ENCODE measurements around the gene LEMD3.
A peak's percentile ranks its signal among the peaks of the same experiment; 100 is the strongest.

Gene LEMD3

DNA sequence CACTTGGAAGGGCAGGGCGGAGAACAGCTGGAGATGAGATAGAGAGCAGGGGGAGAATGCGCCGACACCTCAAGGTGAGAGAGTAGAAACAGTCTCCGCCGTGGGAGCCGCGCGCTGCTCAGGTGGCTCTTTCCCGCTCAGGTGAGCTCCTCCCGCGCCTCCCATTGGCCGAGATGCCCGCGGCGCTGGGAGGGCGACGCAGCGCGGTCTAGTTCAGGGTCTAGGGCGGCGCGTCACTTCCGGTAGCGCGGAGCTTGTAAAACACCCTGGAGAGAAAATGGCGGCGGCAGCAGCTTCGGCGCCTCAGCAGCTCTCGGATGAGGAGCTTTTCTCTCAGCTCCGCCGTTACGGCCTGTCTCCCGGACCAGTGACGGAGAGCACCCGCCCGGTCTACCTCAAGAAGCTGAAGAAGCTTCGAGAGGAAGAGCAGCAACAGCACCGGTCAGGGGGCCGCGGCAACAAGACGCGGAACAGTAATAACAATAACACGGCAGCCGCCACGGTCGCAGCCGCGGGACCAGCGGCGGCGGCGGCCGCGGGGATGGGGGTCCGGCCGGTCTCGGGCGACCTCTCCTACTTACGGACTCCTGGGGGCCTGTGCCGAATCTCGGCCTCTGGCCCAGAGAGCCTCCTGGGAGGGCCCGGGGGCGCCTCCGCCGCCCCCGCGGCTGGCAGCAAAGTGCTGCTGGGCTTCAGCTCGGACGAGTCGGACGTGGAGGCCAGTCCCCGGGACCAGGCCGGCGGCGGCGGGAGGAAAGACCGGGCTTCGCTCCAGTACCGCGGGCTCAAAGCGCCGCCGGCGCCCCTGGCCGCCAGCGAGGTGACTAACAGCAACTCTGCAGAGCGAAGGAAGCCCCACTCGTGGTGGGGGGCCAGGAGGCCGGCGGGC lies at the start of gene LEMD3:
Gene LEMD3, plus strand, starts transcription at position 264 of the 889 bp plus-strand sequence. Its CDS starts 14 bp downstream, at position 278.
- DNase-seq = peak; percentile 85

DNA sequence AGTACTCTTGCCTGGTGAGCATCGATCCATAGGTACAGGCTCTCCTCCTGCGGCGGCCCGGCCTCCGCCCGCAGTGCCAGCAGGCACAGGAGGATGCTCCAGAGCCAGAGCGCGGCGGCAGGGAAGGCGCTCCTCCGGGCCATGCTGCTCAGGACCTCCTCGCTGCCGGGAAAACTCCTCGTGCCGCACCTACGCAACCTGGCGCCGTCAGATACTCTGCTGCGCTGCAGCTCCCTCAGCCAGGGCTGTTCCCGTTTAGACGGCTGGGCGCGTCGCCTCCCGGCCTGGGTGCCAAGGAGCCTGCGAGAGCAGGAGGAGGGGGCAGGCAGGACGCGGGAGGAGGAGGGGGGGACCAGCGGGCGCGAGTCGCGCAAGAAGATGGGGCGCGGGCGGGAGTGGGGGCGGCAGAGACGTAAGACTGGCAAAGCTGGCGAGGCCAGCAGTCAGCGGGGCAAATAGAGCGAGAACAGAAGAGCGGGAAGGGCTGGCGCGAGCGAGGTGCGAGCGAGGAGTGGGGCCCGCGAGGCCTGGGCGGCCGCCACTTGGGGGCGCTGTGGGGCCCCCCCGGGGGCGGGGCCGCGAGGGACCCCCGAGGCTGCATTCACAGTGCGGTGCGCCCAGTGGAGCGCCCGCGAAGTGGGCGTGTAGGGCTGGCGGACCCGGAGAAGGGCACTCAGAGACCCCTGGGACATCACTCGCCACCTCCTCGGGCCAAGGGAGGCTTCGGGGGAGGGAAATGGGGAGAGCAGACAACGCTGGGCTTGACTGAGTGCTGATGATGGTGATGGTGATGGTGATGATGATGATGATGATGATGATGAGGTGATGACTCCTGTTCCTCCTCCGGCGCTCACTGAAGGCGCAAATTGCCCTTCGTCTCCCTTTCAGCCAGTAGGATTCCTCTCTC lies 48.1 kb upstream of the LEMD3 start, which contains the start of gene WIF1:
Gene WIF1, minus strand, starts transcription at position 257 of the 907 bp plus-strand sequence. Its CDS starts 114 bp downstream, at position 143.
- no peak for DNase-seq

DNA sequence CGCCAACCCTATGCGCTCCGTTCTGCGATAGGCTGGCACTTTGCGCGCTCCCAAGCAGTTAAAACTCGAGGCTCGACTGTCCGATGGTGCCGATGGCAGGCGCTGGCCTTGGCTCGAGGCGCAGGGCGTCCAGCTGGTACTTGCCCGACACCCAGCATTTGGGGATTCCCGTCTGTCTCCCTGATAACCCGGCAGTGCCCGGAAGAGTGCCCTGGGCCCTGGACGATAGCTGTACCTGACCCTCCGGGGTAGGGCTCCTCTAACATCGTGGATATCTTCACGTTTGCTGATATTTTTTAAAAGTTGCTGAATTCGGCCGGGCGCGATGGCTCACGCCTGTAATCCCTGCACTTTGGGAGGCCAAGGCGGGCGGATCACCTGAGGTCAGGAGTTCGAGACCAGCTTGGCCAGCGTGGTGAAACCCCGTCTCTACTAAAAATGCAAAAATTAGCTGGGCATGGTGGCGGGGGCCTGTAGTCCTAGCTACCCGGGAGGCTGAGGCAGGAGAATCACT lies 47.4 kb upstream of the LEMD3 start:
- DNase-seq = no peak

DNA sequence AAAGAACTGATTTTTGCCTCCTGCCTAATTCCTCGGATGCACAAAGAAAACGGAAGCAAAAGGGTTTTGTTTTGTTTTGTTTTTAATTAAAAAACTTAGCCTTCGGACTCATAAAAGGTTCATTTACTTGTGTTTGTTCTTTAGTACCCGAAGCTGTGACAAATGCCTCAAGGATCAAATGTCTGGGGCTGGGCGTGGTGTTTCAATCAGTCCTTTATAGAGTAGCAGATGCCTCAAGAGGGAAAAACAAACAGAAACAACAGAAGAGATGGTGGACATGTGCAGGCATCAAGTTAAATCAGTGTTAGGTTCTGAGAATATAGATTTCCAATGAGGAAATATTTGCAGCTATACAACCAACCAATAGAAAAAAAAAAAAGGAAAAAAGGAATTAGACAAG lies 46.7 kb upstream of the LEMD3 start:
- no peak for DNase-seq

DNA sequence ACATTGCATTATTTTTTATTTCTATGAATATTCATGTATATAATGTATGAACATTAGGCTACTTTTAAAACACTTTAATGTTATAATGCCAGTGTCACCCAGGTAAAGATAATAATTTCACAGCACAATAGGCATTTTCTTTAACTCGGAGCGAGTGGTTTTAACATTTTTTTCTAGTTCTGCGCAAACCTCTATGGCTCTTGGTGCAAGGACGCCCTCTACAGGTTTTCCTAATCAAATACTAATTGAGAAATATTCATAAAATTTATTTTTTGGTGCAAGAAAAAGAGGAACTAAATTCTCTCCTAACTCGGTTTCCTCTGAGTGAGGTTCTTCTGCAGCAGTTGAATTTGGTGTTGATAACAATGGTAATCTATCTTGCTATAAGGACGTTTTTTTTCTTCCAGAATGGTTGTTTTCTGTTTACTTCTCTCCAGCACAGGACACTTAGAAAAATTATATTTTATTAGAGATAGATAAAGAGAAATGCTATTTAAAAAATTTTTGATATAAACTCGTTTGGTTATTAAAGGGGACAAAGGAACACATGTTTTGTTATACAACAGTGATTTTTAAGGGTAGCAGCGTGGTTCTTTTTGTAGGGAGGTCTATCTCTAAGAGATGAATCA lies 45.8 kb upstream of the LEMD3 start:
- peak; percentile 42 for DNase-seq

DNA sequence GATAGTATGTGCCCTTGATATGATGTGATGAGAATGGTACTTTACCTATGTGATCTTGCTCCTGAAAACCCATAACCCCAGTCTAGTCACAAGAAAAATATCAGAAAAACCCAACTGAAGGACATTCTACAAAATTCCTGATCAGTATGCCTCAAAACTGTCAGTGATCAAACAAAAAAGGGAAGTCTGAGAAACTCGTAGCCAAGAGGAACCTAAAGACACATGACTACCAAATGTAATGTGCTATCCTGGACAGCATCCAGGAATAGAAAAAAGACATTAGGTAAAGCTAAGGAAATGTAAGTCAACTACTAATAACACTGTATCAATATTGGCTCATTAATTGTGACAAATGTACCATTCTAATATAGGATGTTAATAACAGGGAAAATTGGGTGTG lies 44.1 kb upstream of the LEMD3 start:
- no peak for DNase-seq

DNA sequence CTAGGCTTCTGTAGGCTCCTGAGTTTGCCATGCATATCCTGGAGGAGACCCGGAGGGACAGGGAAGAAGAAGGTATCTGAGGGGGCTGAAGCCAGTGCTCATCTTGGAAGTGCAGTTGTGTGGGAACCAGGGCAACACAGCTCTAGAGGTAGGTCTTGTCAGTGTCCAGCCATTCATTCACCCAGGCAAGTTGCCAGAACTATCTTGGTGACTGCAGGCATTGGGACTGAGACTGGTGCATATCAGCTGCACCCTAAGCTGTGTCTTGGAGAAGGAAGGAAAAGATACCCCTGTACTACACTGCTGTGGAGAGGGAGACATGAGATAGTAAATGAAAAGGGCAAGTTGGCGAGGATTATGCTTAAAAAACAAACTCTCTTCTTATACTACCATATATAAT lies 43.4 kb upstream of the LEMD3 start:
- DNase-seq = no peak

DNA sequence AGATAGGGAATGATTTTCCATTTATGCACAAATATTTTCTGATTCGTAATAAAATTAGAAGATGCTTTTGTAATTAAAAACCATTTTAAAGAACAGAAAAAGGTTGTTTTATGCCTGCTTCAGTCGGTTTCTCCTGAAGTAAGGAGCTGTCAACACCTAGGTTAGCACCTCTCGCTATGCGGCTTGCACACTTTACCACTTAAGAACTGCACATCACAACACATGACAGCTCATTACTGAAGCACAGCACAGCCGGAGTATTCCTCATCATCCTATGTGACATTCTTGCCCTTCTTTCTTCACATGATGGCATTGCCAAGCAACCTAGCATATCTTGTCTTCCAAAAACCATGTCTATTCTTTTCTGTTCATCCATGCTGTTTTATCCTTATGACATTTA lies 42.9 kb upstream of the LEMD3 start:
- no peak for DNase-seq

DNA sequence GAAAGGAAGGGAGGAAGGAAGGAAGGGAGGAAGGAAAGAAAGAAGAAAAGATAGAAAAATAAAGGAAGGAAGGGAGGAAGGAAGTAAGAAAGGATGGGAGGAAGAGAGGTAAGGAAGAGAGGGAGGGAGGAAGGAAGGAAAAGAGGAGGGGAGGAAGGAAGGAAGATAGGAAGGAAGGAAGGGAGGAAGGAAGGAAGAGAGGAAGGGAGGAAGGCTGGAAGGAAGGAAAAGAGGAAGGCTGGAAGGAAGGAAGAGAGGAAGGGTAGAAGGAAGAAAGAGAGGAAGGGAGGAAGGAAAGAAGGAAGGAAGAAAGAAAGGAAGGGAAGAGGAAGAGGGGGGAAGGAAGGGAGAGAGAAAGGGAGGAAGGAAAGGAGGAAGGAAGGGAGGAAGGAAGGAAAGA lies 35.5 kb upstream of the LEMD3 start:
- DNase-seq = no peak

DNA sequence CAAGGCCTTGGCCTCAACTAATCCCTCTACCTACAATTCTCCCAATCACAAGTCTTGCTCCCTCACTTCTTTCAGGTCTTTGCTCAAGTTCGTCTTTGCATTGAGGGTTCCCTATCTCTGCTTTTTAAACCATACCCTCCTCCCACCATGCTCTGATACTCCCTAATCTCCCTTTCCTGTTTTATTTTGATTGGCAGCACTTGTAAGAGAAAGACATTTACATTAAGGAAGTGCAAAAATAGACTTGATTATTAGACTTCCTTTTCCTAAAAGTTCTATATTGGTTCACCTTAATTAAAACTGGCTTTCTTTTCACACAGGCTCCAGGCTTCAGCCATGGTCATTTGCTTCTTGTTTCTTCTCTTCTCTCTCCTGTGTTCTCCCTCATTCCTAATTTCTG lies 30.0 kb upstream of the LEMD3 start:
- DNase-seq = no peak

DNA sequence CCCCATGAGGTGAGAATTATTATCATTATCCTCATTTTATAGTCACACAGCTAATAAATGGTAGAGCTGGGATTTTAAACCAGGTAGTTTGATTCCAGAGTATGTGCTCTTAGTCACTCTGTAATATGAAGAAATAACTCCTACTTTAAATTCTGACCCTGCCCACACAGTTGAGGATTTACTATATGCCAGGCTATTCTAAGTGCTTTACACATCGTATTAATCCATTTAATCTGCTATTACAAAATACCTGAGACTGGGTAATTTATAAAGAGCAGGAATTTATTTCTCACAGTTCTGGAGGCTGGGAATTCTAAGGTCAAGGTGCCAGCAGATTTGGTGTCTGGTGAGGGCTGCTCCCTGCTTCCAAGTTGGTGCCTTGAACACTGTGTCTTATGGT lies 28.6 kb upstream of the LEMD3 start:
- no peak for DNase-seq

DNA sequence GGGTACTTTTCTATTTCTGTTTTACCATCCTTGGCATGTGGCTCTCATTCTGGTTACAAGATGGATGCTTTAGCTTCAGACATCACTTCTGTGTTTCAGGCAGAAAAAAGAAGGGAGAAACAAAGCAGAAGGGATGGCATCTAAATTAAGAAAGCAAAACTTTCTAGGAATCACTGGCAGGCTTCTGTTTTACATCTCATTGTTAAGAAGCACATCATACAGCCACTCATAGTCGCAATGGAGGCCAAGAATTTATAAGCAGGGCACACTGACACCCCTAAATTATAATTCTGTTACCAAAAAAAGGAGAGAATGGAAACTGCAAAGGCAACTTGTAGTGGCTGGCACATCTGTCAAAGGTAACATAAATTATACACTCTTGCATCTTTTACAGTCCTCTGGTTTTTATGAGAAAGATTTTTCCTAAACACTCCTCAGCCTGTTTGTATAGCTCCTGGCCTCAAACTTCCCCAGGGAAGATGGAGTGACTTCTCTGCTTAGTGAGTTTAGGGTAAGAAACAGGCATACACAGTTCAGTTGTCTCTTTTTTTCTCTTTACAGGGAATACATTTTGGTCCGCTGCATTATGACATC lies 22.0 kb upstream of the LEMD3 start:
- no peak for DNase-seq

DNA sequence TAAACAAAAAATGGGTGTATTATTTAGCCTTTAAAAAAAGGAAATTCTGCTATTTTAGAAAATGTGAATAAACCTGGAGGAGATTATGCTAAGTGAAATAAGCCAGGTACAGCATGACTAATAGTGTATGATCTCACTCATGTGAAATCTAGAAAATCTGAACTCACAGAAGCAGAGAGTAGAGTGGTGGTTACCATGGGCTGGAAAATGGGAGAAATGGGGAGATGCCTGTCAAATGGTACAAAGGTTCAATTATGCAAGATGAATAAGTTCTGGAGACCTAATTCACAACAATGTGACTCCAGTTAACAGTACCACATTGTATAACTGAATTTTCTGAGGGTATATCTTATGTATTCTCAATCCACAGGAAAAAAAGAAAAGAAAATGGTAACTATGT lies 17.4 kb upstream of the LEMD3 start:
- DNase-seq = peak; percentile 76

DNA sequence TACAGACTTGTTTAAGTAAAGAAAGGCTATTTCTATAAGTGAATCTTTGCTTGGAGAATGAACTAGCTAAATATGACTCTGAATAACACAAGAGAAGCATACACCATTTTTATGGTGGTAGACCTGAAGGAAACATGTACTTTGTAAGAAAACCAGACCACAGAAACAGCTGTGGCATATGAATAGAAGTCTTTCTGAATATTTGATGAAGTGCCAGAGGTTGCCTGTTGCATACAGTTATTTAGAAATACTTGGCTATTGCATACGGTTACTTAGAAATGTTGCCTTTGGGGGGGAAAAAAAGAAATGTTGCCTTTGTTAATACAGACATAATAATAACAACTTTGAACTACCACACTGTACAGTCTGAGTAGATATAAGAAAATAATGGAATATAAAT lies 16.8 kb upstream of the LEMD3 start:
- DNase-seq = no peak

DNA sequence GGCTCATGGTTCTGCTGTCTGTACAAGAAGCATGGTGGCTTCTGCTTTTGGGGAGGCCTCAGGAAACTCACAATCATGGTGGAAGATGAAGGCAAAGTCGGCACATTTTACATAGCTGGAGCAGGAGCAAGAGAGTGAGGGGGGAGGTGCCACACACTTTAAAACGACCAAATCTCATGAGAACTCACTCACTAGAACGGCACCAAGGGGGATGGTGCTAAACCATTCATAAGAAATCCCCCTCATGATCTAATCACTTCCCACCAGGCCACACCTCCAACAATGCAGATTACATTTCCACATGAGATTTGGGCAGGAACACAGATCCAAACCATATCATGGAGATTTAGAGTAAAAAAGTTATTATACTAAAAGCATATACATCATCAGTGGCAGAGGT lies 13.6 kb upstream of the LEMD3 start:
- DNase-seq = no peak

DNA sequence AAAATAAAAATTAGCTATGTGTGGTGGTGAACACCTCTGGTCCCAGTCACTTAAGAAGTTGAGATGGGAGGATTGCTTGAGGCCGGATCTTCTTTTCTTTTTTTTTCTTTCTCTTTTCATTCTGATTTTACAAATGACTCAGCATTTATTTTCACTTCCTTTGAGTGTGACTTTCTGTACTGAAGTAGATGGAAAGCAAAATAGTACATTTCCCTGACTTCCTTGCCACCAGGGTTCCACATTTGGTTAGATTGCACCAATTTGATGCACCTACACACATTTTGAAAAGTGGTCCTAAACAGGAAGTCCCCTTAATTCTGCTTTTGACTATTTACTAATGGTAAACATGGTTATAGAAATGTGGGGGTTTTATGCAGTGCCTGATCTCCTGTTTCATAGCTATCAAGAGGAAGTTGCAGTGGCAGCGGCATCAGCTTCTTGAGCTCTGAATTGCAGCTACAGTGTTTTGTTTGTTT lies 13.0 kb upstream of the LEMD3 start:
- no peak for DNase-seq

DNA sequence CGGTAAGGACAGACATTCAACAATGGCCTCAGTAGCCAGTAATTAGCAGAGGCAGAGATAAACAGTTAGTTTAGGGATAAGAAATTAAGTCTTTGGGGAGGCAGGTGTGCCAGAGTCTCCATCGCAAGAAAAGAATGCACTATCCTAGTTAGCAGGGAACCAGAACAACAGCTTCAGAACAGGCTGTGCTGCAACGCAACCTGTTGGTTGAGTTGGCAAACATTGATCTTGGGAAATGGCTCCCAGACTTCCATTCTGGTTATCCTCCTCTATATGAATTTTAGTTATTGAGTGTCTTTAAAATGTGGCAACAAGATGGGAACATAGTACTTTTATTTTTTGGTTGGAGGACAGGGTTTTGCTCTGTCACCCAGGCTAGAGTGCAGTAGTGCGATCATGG lies 12.3 kb upstream of the LEMD3 start:
- DNase-seq = no peak

DNA sequence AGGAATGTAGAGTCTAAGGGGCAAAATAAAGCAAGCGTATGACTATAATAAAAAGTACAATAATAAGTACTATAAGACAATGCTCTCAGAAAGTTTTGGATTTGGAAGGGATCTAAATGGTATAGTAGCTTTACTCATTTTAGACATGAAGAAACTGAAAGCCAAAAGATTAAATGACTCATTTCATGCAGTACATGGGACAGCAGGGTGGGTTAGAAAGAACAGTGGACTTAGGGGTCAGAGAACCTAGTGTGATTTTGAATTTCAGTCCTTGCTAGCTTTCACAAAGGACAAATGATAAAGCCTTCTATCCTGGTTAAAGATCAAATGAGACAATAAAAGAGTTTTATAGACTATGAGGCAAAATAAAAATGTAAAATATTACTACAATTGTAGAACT lies 6.8 kb upstream of the LEMD3 start:
- no peak for DNase-seq

DNA sequence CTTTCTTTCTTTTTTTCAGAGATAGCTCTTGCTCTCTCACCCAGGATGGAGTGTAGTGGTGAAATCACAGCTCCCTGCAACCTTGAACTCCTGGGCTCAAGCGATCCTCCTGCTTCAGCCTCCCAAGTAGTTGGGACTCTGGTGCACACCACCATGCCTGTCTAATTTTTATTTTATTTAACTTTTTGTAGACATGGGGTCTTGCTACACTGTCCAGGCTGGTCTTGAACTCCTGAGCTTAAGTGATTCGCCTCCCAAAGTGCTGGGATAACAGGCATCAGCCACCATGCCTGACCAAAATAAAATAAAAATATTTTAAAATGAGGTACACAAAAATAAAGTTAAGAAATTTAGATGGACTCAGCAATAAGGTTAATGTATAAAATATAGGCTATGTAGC lies 5.1 kb upstream of the LEMD3 start:
- no peak for DNase-seq

DNA sequence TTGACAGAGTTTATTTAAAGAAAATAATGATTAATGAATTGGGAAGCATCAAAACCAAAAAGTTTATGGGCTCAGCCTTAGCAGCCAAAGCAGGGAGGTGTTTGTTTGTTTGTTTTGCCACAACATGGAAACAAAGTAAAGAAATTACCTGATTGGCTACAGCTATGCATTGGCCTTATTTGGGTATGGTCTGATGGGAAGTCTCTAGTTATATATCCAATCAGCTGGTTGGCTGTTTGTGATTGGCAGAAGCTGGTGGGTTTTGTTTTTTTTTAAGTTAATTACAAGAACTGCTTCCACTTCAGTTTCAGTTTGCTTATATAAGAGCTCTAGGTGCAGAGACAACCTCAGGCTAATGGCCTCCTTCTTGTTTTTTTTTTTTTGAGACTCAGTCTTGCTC lies 4.6 kb upstream of the LEMD3 start:
- DNase-seq = no peak

DNA sequence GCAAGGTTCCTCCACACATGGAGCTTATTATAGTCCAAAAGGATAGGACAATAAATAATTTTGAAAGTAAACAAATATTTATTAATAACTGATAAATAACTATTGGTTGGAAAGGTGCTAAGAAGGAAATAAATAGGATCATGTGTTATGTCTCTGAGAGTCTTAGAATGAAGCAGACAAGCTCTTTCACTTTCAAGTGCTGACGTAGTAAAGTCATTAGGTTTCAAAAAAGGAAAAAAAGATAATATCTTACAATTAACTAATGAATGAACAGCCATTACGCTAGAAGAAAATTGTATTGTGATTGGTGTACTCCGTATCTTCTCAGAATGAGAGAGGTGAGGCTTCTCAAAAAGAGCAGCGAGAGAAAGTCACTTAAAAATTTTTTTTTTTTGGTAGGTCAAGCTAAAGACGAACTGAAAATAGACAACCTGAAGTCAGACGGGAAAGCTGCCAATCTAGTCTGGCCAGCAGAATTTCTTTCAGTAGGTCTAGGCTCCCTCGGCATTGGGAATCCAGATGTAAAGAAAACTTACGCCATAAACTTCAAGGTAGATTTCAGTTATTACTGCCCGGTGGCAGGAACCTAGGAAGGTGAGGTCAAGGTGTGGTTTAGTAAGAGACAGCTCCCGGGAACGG lies 583 bp upstream of the LEMD3 start:
- DNase-seq = no peak

Measured in kidney glomerular epithelial cell (primary cell).